ENCODE measurements around the gene PLEKHM3. TPM values are rescaled to one million over a fixed set of nuclear protein-coding genes. Genes with fewer than 3 reads are reported as not detected.

Gene PLEKHM3
- total and polyA plus RNA-seq, 2 of the 13 experiments (the other 11 are each of a cell fraction or from before 2014, with no cell fraction given): 4.5 to 4.7 TPM

DNA sequence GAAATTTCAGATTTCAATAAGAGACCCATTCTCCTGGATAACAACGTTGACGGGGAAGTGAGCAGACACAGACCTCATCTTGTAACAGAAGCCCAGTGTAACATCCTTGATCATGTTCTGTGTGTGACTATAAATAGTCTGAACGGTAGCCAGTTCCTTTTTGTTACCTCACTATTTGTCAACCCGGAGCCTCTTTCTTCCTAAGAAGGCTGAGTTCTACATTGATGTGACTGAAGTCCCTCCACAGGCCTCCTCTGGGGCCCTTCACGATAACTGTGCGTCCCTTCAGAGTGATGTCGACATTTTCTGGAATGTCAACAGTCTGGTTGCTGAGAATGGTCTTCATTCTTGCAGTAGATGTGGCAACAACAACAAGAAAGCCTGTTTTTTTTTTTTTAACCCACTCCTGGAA lies 6.3 kb upstream of the PLEKHM3 start (continued):
- TF ChIP-seq, protein P1, sequence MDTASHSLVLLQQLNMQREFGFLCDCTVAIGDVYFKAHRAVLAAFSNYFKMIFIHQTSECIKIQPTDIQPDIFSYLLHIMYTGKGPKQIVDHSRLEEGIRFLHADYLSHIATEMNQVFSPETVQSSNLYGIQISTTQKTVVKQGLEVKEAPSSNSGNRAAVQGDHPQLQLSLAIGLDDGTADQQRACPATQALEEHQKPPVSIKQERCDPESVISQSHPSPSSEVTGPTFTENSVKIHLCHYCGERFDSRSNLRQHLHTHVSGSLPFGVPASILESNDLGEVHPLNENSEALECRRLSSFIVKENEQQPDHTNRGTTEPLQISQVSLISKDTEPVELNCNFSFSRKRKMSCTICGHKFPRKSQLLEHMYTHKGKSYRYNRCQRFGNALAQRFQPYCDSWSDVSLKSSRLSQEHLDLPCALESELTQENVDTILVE (CRISPR knock-in tag; IDR thresholded peaks at IDR 0.05): peak; percentile 68; the same call in 1 of the 2 replicates
- TF ChIP-seq, protein P2, sequence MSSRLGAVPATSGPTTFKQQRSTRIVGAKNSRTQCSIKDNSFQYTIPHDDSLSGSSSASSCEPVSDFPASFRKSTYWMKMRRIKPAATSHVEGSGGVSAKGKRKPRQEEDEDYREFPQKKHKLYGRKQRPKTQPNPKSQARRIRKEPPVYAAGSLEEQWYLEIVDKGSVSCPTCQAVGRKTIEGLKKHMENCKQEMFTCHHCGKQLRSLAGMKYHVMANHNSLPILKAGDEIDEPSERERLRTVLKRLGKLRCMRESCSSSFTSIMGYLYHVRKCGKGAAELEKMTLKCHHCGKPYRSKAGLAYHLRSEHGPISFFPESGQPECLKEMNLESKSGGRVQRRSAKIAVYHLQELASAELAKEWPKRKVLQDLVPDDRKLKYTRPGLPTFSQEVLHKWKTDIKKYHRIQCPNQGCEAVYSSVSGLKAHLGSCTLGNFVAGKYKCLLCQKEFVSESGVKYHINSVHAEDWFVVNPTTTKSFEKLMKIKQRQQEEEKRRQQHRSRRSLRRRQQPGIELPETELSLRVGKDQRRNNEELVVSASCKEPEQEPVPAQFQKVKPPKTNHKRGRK (CRISPR knock-in tag; IDR thresholded peaks at IDR 0.05): no peak
- TF ChIP-seq KLF16 (CRISPR knock-in tag; IDR thresholded peaks at IDR 0.05): peak in 1 of 2 experiments; percentile 86; a peak in 1 of 4 replicates
- TF ChIP-seq, protein P3, sequence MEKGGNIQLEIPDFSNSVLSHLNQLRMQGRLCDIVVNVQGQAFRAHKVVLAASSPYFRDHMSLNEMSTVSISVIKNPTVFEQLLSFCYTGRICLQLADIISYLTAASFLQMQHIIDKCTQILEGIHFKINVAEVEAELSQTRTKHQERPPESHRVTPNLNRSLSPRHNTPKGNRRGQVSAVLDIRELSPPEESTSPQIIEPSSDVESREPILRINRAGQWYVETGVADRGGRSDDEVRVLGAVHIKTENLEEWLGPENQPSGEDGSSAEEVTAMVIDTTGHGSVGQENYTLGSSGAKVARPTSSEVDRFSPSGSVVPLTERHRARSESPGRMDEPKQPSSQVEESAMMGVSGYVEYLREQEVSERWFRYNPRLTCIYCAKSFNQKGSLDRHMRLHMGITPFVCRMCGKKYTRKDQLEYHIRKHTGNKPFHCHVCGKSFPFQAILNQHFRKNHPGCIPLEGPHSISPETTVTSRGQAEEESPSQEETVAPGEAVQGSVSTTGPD (CRISPR knock-in tag; IDR thresholded peaks at IDR 0.05): no peak
- TF ChIP-seq, protein P4, sequence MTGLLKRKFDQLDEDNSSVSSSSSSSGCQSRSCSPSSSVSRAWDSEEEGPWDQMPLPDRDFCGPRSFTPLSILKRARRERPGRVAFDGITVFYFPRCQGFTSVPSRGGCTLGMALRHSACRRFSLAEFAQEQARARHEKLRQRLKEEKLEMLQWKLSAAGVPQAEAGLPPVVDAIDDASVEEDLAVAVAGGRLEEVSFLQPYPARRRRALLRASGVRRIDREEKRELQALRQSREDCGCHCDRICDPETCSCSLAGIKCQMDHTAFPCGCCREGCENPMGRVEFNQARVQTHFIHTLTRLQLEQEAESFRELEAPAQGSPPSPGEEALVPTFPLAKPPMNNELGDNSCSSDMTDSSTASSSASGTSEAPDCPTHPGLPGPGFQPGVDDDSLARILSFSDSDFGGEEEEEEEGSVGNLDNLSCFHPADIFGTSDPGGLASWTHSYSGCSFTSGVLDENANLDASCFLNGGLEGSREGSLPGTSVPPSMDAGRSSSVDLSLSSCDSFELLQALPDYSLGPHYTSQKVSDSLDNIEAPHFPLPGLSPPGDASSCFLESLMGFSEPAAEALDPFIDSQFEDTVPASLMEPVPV (CRISPR knock-in tag; IDR thresholded peaks at IDR 0.05): no peak
- no peak for TF ChIP-seq MIXL1 (CRISPR knock-in tag; IDR thresholded peaks at IDR 0.05)
- TF ChIP-seq ZC3H13 (CRISPR knock-in tag; IDR thresholded peaks at IDR 0.05): no peak
- no peak for TF ChIP-seq MTF2 (CRISPR knock-in tag; IDR thresholded peaks at IDR 0.05; ENCODE audit: borderline replicate concordance)
- no peak for TF ChIP-seq ZFP62 (CRISPR knock-in tag; IDR thresholded peaks at IDR 0.05)
- TF ChIP-seq, protein P5, sequence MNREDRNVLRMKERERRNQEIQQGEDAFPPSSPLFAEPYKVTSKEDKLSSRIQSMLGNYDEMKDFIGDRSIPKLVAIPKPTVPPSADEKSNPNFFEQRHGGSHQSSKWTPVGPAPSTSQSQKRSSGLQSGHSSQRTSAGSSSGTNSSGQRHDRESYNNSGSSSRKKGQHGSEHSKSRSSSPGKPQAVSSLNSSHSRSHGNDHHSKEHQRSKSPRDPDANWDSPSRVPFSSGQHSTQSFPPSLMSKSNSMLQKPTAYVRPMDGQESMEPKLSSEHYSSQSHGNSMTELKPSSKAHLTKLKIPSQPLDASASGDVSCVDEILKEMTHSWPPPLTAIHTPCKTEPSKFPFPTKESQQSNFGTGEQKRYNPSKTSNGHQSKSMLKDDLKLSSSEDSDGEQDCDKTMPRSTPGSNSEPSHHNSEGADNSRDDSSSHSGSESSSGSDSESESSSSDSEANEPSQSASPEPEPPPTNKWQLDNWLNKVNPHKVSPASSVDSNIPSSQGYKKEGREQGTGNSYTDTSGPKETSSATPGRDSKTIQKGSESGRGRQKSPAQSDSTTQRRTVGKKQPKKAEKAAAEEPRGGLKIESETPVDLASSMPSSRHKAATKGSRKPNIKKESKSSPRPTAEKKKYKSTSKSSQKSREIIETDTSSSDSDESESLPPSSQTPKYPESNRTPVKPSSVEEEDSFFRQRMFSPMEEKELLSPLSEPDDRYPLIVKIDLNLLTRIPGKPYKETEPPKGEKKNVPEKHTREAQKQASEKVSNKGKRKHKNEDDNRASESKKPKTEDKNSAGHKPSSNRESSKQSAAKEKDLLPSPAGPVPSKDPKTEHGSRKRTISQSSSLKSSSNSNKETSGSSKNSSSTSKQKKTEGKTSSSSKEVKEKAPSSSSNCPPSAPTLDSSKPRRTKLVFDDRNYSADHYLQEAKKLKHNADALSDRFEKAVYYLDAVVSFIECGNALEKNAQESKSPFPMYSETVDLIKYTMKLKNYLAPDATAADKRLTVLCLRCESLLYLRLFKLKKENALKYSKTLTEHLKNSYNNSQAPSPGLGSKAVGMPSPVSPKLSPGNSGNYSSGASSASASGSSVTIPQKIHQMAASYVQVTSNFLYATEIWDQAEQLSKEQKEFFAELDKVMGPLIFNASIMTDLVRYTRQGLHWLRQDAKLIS (CRISPR knock-in tag; IDR thresholded peaks at IDR 0.05): no peak
- TF ChIP-seq, protein P6, sequence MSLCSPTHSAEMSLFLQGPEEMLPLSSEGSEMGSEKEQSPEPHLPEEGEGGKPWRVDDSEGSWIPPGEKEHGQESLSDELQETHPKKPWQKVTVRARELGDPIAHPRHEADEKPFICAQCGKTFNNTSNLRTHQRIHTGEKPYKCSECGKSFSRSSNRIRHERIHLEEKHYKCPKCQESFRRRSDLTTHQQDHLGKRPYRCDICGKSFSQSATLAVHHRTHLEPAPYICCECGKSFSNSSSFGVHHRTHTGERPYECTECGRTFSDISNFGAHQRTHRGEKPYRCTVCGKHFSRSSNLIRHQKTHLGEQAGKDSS (CRISPR knock-in tag; IDR thresholded peaks at IDR 0.05; ENCODE audit: borderline replicate concordance, low read depth): no peak
- TF ChIP-seq ZNF160 (CRISPR knock-in tag; IDR thresholded peaks at IDR 0.05): no peak
- no peak for TF ChIP-seq PAWR (CRISPR knock-in tag; IDR thresholded peaks at IDR 0.05; ENCODE audit: borderline replicate concordance)
- TF ChIP-seq, protein P7, sequence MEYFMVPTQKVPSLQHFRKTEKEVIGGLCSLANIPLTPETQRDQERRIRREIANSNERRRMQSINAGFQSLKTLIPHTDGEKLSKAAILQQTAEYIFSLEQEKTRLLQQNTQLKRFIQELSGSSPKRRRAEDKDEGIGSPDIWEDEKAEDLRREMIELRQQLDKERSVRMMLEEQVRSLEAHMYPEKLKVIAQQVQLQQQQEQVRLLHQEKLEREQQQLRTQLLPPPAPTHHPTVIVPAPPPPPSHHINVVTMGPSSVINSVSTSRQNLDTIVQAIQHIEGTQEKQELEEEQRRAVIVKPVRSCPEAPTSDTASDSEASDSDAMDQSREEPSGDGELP (IDR thresholded peaks at IDR 0.05; ENCODE audit: borderline replicate concordance, low read depth): peak; percentile 50; the same call in 1 of the 2 replicates
- no peak for TF ChIP-seq ZNF720 (CRISPR knock-in tag; IDR thresholded peaks at IDR 0.05)
- no peak for TF ChIP-seq ZNF550 (CRISPR knock-in tag; IDR thresholded peaks at IDR 0.05; ENCODE audit: borderline replicate concordance)
- no peak for TF ChIP-seq MED8 (CRISPR knock-in tag; IDR thresholded peaks at IDR 0.05; ENCODE audit: insufficient replicate concordance)
- peak; percentile 82 for TF ChIP-seq CREM (IDR thresholded peaks at IDR 0.05)
- TF ChIP-seq CREM (CRISPR knock-in tag; IDR thresholded peaks at IDR 0.05): no peak

Data from HepG2 (cell line).